WTC11 (cell line): ENCODE measurements around the gene RBM18.

Experiments used
- ZMAT4 ChIP-seq: fragments of 250-450 bp; sonication (Bioruptor Pico); IDR thresholded peaks from 2 replicates; pipeline ENCODE4 v1.9.0; 2021; ENCODE audit warnings: mild to moderate bottlenecking
- TF ChIP-seq, protein P1 (sequence below): fragments of 200-600 bp; IDR thresholded peaks from 2 replicates; pipeline ENCODE4 v1.8.0; 2022; ENCODE audit warnings: antibody characterized with exemption
- TF ChIP-seq, protein P2 (sequence below): sonication (generic); formaldehyde crosslinking; IDR thresholded peaks from 2 replicates; pipeline ENCODE4 v1.8.1; 2022; ENCODE audit warnings: mild to moderate bottlenecking, moderate library complexity, missing genetic modification reagents

DNA sequence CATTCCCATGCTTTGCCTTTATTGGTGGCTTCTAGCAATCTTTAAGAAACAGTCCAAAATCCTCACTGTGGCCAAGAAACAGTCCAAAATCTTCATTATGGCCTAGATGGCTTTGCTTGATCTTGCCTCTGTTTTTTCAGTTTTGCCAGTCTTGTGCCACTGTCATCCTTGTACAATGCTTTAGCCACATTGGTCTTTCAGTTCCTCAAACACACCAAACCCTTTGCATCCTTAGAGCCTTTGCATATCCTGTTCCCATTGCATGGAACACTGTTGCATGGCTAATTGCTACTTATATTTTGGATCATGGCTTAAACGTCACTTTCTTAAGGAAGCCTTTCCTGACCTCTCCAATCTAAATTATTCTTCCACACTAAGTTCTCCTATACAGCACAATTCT is 22.1 kb upstream of the RBM18 start:
- TF ChIP-seq, protein P1, sequence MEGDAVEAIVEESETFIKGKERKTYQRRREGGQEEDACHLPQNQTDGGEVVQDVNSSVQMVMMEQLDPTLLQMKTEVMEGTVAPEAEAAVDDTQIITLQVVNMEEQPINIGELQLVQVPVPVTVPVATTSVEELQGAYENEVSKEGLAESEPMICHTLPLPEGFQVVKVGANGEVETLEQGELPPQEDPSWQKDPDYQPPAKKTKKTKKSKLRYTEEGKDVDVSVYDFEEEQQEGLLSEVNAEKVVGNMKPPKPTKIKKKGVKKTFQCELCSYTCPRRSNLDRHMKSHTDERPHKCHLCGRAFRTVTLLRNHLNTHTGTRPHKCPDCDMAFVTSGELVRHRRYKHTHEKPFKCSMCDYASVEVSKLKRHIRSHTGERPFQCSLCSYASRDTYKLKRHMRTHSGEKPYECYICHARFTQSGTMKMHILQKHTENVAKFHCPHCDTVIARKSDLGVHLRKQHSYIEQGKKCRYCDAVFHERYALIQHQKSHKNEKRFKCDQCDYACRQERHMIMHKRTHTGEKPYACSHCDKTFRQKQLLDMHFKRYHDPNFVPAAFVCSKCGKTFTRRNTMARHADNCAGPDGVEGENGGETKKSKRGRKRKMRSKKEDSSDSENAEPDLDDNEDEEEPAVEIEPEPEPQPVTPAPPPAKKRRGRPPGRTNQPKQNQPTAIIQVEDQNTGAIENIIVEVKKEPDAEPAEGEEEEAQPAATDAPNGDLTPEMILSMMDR = no peak
- TF ChIP-seq, protein P2, sequence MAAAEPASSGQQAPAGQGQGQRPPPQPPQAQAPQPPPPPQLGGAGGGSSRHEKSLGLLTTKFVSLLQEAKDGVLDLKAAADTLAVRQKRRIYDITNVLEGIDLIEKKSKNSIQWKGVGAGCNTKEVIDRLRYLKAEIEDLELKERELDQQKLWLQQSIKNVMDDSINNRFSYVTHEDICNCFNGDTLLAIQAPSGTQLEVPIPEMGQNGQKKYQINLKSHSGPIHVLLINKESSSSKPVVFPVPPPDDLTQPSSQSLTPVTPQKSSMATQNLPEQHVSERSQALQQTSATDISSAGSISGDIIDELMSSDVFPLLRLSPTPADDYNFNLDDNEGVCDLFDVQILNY (CRISPR knock-in tag) = no peak
- no peak for TF ChIP-seq ZMAT4 (CRISPR knock-in tag)
